Measurements from ENCODE around the gene ZNF74.
"Not testable (repeated sequence)": the region's sequence is repeated elsewhere in the genome, so short reads cannot be mapped to it uniquely, and the experiment has no call there.

The ZNF74 gene

GRCh38 chr22:20448630-20449029 is 54.7 kb downstream of the ZNF74 start:
- DNase-seq (ENCODE audit: low read depth): no peak

GRCh38 chr22:20449819-20450550 is 56.0 kb downstream of the ZNF74 start:
- no peak for DNase-seq (ENCODE audit: low read depth)

- DNase-seq (ENCODE audit: low read depth): no peak
Observed at GRCh38 chr22:20450551-20450906, 56.6 kb downstream of the ZNF74 start.

- DNase-seq (ENCODE audit: low read depth): not testable (repeated sequence)
Observed at GRCh38 chr22:20451129-20451778, 57.3 kb downstream of the ZNF74 start.

GRCh38 chr22:20451920-20452319 is 58.0 kb downstream of the ZNF74 start:
- no peak for DNase-seq (ENCODE audit: low read depth)

- no peak for DNase-seq (ENCODE audit: low read depth)
Observed at GRCh38 chr22:20453222-20453621, 59.3 kb downstream of the ZNF74 start.

- no peak for DNase-seq (ENCODE audit: low read depth)
Observed at GRCh38 chr22:20455709-20456063, 61.7 kb downstream of the ZNF74 start.

- DNase-seq (ENCODE audit: low read depth): peak; percentile 65
Observed at GRCh38 chr22:20456064-20456721, 62.2 kb downstream of the ZNF74 start.

GRCh38 chr22:20456722-20457076 is 62.7 kb downstream of the ZNF74 start:
- DNase-seq (ENCODE audit: low read depth): no peak

GRCh38 chr22:20457506-20458240 is 63.7 kb downstream of the ZNF74 start:
- DNase-seq (ENCODE audit: low read depth): no peak

Data from stimulated activated CD4-positive, alpha-beta T cell treated with anti-CD3 and anti-CD28 coated beads, Interleukin-2, amount 100 ng/mL, for 4 hours (primary cell).